ENCODE results near the gene NR1D2. TPM values are rescaled to one million over a fixed set of nuclear protein-coding genes. Genes with fewer than 3 reads are reported as not detected.

NR1D2 gene
- total and polyA plus RNA-seq, 12 donors = 2.8 to 54.7 (median 33.1) TPM

- intact Hi-C loops (cut with DNase I) = no loop called here
- Histone ChIP-seq H3K27ac (no peak overlapping the region), H3K4me1 (peaks cover 0 to 43% (median 13%) of the 10 kb centered on the region in 9 donors), H3K36me3 (peaks cover 0 to 100% (median 41%) of the 10 kb centered on the region in 9 donors), H3K4me3 (no peak overlapping the region), H3K9me3 (no peaks in the 10 kb centered on the region), H3K27me3 (no peaks in the 10 kb centered on the region)
- TF ChIP-seq CTCF (IDR thresholded peaks at IDR 0.05) = no peak
- DNase-seq = no peak
- ATAC-seq = no peak
- 95% methylated on average over 5 of the region's 5 CpGs for WGBS, 2 donors
Observed at GRCh38 chr3:23961913-23962312, 16.8 kb downstream of the NR1D2 start.

- Histone ChIP-seq H3K9me3 (no peaks in the 10 kb centered on the region), H3K27me3 (no peaks in the 10 kb centered on the region), H3K4me1 (peaks cover 0 to 55% (median 9%) of the 10 kb centered on the region in 9 donors), H3K27ac (no peak overlapping the region), H3K36me3 (peaks cover 0 to 100% (median 50%) of the 10 kb centered on the region in 9 donors), H3K4me3 (no peak overlapping the region)
- ATAC-seq = no peak
- no peak for TF ChIP-seq CTCF (IDR thresholded peaks at IDR 0.05)
- no peak for DNase-seq
- WGBS, 2 donors = 90 to 94% methylated on average over 3 of the region's 3 CpGs
- intact Hi-C loops (cut with DNase I) = no loop called here
Observed at GRCh38 chr3:23964537-23965235, 19.6 kb downstream of the NR1D2 start.

GRCh38 chr3:23966328-23966727 lies 21.2 kb downstream of the NR1D2 start:
- no peak for TF ChIP-seq CTCF (IDR thresholded peaks at IDR 0.05)
- no peak overlapping the region for H3K27ac ChIP-seq
- peaks cover 0 to 100% (median 42%) of the 10 kb centered on the region in 9 donors for H3K36me3 ChIP-seq

GRCh38 chr3:23968463-23969184 lies 23.5 kb downstream of the NR1D2 start:
- Histone ChIP-seq H3K36me3 (peaks cover 0 to 100% (median 38%) of the 10 kb centered on the region in 9 donors), H3K27me3 (no peaks in the 10 kb centered on the region), H3K9me3 (no peaks in the 10 kb centered on the region), H3K4me1 (peaks cover 0 to 45% (median 9%) of the 10 kb centered on the region in 9 donors), H3K4me3 (no peak overlapping the region), H3K27ac (no peak overlapping the region)
- 66 to 74% methylated on average over 5 of the region's 5 CpGs for WGBS, 2 donors
- no peak for TF ChIP-seq CTCF (IDR thresholded peaks at IDR 0.05)
- ATAC-seq (peak in 1 of 8 donors; percentile 62), DNase-seq (no peak)
- intact Hi-C loops (cut with DNase I) = no loop called here

More at GRCh38 chr3:23966328-23966727, 21.2 kb downstream of the NR1D2 start:
- ATAC-seq (no peak), DNase-seq (no peak)
- Histone ChIP-seq H3K9me3 (no peaks in the 10 kb centered on the region), H3K4me1 (peaks cover 0 to 52% (median 9%) of the 10 kb centered on the region in 9 donors), H3K27me3 (no peaks in the 10 kb centered on the region), H3K4me3 (no peak overlapping the region)
- intact Hi-C loops (cut with DNase I) = no loop called here
- 63 to 82% methylated on average over 1 of the region's 1 CpG for WGBS, 2 donors
